PC-3 (cell line): ENCODE results near the gene CWC25.

Experiments used
- EZH2 ChIP-seq: fragments of 300-600 bp; sonication (generic); IDR thresholded peaks from one replicate; pipeline ENCODE4 v1.6.1; 2017; ENCODE audit warnings: antibody characterized with exemption, mild to moderate bottlenecking, low read length; ENCODE audit not compliant: unreplicated experiment
- EZH2phosphoT487 ChIP-seq: fragments of 300-600 bp; sonication (generic); IDR thresholded peaks from 2 replicates; pipeline ENCODE4 v1.6.1; 2018; ENCODE audit warnings: mild to moderate bottlenecking, antibody characterized with exemption, low read length, borderline replicate concordance
- TF ChIP-seq, protein P1 (sequence below): fragments of 300-600 bp; sonication (generic); conservative IDR thresholded peaks from 2 replicates; pipeline ENCODE4 v1.5.1; 2017; ENCODE audit warnings: antibody characterized with exemption, low read depth, mild to moderate bottlenecking, low read length

DNA sequence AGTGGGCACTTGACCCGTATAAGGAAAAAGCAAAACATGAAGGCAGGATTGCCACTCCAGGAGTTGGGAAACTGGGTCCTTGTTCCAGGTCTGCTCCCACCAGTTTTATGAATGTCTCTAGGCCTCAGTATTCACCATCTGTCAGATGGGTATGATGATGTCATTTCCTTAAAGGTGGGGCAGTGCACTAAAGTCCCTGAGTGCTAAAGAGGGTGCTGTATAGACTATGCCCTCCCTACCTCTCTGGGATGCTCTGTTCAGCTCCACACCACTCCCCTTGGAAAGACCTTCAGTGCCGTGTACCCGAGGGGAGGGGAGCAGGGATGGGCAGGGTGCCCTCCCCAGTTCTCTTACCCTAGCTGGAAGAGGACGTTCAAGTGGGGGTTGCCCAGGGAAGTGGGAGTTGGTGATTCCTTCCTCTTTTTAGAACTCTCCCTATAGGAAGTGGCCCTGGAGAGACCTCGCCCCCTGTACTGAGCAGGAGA, 46.9 kb upstream of the CWC25 start:
- TF ChIP-seq, protein P1, sequence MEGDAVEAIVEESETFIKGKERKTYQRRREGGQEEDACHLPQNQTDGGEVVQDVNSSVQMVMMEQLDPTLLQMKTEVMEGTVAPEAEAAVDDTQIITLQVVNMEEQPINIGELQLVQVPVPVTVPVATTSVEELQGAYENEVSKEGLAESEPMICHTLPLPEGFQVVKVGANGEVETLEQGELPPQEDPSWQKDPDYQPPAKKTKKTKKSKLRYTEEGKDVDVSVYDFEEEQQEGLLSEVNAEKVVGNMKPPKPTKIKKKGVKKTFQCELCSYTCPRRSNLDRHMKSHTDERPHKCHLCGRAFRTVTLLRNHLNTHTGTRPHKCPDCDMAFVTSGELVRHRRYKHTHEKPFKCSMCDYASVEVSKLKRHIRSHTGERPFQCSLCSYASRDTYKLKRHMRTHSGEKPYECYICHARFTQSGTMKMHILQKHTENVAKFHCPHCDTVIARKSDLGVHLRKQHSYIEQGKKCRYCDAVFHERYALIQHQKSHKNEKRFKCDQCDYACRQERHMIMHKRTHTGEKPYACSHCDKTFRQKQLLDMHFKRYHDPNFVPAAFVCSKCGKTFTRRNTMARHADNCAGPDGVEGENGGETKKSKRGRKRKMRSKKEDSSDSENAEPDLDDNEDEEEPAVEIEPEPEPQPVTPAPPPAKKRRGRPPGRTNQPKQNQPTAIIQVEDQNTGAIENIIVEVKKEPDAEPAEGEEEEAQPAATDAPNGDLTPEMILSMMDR: no peak
- TF ChIP-seq EZH2 (no peak), EZH2phosphoT487 (no peak)
